ENCODE measurements around the gene CCDC120.

GRCh38 chrX:49116076-49116475, 57.3 kb downstream of the CCDC120 start:
- no peak for TF ChIP-seq CTCF (IDR thresholded peaks at IDR 0.05 in 4 of 5, conservative IDR thresholded peaks at IDR 0.05 in 1 of 5)
- no peak for TF ChIP-seq POLR2A (IDR thresholded peaks at IDR 0.05)

Measured in gastrocnemius medialis (tissue), 4 donors.